GM18499 (cell line): ENCODE results near the gene PAK5.

Experiments
- ATAC-seq: cut with Tn5 transposase; IDR thresholded peaks from one replicate; pipeline ENCODE4 v1.9.1; 2021; ENCODE audit warnings: moderate number of reproducible peaks; ENCODE audit not compliant: insufficient read depth, unreplicated experiment

Gene PAK5

DNA sequence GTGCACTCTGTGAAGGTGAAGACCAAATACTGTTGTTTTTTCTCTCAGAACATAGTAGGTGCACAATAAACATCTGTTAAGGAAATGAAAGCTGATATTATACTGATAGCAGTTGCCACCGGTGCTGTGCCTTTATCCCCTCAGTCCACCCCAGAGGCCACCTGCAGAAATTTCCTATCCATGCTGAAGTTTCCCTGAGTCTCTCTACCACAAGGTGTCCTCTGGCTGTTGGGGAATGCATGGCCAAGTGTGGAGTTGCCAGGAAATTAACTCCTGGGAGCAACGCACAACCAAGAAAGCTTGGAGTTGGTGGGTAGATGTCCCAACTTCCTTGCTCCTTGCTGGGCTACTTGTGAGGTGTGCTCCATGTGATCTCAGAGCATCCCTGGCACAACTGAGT lies 210.3 kb downstream of the PAK5 start:
- ATAC-seq, result no peak

DNA sequence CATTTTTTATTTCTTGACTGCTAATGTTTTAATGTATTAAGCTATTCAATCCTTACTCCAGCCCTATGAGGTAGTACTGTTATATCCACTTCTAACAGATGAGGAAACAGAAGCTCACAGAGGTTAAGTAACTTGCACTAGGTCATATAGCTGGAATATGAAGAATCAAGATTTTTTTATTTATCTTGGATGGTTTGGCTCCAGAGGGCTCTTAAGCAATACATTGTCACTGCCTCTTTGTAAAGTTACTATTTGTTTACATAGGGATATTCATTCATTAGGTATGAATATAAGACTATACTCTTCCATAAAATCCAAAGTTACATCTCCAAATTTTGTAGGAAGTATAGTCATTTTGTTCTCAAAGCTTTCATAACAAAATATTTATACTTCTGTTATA lies 210.7 kb downstream of the PAK5 start:
- no peak for ATAC-seq

DNA sequence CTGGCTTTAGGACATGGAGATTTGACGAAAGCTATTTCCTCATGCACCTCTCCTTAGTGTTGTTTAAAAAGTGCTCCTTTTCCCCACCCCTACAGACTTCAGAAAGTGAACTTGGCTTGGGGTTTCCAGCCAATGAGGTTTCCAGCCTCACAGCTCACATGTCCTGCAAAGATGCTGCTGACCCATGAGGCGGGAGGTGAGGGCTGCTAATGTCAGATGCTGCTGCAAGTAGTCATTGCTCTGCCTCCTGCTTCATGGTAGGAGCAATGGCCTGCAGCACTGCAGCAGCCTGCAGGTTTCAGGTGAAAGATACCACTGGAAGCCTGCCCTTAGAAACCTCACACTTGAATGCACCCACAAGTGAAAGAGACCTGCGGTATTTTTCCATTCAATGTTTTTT lies 211.7 kb downstream of the PAK5 start:
- no peak for ATAC-seq

DNA sequence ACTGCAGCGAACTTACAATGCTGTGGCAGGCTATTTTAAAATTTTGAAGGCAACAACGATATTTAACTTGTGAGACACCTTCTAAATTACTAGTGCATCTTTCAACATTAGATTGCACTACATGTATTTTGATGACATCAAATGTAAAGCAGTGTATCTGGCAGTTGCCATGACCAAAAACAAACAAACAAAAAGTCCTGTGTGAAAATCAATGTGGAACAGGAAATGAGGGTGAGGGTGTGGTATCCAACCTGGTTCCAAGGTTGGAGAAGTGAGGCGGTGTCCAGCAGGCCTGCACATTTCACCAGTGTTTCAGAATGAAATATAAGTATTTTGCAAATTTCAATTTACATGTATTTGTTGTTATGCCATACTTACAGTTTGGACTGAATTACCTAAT lies 212.5 kb downstream of the PAK5 start:
- ATAC-seq, result no peak

DNA sequence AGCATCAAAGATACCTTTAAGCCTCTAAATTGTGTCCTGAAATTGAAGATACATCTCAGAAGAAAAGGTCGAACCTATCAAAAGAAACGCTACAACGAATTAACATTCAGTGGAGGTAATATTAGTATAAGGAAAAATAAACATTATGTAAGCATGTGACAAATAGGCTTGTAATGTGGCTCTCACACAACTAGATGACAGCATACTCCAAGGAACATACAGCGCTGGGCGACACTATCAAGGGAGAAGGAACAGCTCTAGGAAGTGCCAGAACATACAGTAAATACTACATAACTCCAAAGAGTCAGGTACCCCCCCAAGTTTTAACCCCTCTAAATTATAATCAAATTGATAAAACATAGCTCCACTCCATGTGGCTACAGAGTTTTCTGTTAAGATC lies 220.9 kb downstream of the PAK5 start:
- ATAC-seq, result no peak

DNA sequence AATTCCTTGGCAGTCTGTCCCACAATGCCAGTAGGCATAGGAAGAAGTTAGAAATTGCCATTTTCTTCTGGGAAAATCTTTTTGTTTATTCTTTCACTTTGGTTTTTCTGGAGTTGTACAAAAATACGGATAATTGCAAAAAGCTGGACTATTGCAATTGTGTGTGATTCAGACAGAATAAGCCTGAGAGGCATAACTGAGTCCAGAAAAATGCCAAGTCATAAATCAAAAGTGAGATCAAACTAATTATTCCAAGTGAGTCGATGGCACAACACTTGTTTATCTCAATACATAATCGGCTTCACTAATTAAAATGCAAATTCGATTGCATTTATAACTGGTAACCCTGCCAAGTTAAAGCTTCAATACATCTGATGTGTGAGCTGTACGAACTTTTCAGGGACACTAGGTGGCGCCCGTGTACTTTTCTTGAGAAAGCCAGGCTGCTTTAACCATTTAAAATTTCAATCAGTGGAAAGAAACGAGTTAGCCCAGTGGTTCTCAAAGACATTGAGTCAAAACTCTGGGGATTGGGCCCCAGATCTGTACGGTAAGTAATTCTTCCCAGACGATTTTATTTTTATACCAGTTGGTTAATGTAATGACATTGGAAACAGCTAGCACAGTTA lies 221.9 kb downstream of the PAK5 start:
- no peak for ATAC-seq

DNA sequence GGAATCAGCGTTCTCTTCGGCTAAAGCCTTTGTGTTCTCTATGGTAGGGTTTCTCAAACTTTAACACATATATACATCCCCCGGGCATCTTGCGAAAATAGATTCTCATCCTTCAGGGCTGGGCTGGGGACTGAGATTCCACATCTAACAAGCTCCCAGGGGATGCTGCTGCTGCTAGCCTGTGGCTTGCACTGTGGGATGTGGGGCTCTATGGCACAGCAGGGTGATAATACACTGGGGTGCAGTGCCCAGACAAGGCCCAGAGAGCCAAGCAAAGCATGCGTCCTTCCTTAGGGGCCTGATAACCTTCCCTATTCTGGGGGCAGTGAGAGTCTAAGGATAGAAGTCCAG lies 222.4 kb downstream of the PAK5 start:
- no peak for ATAC-seq

DNA sequence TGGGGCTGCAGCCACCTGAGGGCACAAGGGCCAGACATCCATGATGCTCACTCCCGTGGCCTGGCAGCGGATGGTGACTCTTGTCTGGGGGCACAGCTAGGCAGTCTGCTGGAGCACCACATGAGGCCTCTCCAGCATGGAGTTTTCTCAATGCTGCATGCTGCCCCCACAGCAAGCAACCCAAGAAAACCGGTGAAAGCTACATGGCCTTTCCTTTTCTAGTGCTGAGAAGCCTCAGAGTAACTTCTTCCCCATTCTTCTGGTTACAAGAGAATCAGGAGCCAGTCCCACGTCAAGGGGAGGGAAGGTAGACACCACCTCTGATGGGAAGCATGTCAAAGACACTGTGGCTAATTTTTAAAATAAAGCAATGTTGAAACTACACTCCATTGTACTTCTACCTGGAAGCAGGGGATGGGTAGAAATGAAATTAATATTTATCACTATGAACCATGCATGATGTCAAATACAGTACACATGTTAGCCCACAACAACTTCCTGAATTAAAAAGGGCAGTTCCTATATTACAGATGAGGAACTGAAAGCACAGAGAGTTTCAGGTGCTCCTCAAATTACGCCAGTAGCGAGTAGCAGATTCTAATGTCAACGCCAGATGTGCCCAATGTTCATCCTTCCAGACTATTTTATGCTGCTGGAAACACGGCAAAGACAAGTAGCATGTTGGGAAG lies 223.0 kb downstream of the PAK5 start:
- peak; percentile 97 for ATAC-seq

DNA sequence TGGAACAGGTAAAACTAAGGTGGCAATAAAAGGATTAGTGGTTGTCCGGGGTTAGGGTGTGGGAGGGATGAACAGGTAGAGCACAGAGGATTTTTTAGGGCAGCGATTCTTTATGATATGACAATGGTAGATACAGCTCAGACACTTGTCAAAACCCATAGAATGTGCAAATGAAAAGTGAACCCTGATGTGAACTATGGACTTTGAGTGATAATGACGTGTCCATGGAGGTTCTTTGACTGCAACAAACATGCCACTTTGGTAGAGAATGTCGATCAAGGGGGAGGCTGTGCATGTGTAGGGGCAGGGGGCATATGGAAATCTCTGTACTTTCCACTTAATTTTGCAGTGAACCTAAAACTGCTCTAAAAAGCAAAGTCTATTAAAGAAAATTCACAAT lies 223.8 kb downstream of the PAK5 start:
- ATAC-seq, result no peak

DNA sequence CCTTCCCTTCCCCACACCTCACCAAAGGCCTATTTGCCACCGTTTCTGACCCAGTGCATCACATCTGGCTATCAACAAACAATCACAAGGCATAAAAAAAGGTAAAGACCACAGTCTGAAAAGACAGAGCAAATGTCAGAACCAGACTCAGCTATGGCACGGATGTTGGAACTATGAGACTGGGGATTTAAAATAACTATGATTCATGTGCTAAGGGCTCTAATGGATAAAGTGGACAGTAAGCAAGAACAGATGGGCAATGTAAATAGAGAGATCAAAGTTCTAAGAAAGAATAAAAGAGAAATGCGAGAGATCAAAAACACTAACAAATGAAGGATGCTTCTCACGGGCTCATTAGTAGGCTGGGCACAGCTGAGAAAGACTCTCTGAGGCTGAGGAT lies 225.0 kb downstream of the PAK5 start:
- ATAC-seq, result no peak

DNA sequence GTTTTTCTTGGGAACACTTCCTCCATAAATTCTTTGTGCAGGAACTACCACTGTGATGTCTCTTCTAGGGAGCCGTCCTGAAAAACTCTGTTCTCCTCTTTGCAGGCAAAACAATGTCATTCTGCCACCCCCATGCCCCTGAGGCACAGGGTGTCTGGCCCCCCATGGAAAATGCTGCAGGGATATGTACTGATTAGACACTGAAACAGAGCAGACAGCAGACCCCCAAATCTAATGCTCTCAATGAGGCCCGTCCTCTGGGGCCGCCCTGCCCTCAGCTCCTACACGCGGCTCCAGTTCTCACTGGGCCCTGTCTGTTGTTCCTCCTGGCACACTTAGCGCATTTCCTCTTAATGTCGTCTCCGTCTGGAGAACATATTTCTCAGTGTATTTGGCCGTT lies 227.0 kb downstream of the PAK5 start:
- no peak for ATAC-seq

DNA sequence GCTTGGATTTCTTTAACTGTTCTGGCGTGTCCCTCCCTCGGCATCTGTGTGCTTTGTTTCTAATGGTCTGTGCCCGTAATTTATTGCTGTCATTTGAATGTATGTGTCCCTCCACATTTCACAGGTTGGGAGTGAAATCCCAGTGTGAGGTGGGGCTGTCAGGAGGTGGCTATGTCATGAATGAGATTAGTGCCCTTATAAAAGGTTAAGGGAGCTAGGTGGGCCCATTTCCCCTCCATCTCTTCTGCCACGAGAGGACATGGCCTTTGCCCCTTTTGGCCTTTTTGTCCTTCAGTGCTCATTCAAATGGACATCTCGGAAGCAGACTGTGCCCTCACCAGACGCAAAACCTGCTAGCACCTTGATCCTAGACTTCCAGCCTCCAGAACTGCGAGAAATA lies 228.2 kb downstream of the PAK5 start:
- ATAC-seq, result no peak

DNA sequence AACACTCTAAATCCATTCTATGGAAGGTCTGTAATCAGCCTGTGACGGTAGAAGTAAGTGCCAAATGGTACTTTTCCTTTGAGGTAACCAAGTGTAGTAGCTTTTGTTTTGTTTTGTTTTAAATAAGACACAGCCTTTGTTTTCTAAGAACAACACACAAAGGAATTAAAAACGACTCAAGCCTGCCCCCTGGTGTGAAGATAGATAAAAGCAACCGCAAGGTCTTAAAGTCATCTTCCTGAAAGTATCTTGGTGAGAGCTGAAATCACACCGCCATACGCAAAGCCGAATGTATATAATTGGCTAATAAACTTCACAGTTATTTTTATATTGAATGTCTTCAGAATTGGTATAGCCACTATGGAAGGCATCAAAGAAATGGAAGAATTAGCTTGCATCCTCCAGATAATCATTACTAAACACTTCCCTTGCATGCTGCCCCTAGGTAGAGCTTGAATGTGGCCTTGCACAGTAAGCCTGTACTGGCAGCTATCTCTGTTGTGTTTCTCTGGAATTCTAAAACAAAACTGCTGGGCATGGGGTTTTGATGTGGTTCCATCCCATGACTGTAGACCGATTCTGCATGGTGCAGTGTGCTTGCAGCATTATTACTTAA lies 228.9 kb downstream of the PAK5 start:
- no peak for ATAC-seq

DNA sequence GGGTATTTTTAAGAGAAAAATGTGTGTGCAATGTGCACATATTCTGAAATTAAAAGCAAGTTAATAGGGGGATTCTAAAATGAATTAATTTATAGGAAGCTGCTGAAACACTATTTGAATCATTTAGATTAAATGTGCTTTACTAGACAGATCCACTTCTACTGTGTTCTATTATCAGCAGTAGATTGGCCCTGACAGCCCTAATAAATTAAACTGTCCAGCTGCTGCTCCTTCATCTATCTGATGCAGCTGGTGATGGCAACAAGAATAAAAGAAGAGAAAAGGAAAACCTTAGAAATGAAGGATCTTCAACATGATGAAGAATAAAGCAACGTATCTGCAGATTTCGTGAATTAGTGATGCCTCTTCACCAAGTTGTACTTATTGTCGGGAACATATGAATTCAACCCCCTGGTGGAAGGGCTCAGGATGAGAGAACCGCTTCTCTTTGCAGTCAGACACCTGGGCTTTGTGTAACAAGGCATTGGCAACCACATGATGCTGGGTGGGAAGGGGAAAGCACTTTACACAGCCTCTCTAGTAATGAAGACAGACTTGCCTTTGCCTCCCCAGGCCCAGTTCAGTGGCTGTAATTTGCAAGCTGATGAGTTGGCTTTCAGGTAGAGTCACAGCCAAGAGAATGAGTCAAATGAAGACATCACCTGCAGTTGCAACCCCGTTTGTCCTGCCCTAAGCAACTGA lies 230.1 kb downstream of the PAK5 start:
- no peak for ATAC-seq

DNA sequence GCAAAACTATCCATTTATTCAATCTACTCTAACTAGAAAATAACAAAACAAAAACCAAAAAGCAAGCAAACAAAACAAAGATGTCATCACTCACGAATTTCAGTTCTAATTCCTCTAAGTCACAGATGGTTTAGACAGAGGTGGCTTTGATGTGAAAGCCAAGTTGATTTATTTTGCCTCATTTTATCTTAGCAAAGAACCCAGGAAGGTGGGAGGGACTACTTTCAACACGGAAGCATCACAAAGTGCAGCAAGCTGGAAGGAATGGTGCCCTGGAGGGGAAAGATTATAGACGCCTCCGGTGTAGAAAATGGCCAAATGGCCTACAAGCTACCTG lies 236.1 kb downstream of the PAK5 start:
- no peak for ATAC-seq

DNA sequence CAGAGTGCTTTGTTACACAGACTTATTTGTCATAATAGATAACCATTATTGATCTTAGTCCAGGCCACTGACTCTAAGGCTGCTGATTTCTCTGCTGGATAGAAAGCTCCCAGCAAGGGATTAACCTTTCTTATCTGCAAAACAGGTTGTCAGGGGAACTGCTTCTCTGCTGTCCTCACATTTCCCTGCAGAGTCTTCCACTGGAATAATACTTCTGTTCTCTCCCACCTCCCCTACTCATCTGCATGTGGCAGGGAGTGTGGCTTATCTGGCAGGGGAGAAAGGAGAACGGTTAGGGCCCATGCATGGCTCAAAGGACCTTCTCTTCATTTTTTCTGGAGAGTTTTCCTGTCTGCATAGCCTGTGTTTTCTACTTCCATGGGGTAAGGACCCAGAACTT lies 238.3 kb downstream of the PAK5 start:
- no peak for ATAC-seq

DNA sequence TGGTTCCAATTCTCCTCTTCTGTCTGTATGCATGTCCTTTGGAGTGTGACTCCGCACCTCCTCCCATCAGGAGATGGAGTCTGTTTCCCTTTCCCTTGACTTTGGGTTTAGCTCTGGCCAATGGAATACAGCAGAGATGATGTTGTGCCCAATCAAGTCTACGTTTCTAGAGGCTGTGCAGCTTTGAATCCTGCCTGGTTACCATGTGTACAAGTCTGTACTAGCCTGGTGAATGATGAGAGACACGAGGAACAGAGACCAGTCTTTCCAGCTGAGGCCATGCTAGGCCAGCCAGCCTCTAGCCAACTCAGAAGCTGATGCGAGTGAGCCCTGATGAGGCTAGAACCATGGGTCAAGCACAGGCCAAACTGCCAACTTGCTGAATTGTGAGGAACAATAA lies 241.3 kb downstream of the PAK5 start:
- ATAC-seq, result no peak

DNA sequence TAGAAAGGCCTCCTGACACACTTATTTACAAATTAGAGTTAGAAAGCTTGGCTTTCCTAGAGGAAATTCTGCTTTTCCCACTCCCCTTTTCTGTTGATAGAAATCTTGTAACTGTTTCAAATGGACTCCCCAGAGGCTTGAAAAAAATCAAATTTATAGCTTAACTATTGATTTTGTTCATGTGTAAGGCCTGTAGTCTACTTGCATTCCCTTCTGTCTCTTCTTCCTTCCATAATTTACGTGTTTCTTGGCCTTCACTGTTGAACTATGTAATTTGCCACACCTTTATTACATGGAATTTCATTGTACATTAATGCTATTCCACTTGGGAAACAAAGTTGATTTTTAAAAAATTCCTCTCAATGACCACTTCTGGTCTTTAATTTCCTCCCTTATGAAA lies 243.1 kb downstream of the PAK5 start:
- no peak for ATAC-seq

DNA sequence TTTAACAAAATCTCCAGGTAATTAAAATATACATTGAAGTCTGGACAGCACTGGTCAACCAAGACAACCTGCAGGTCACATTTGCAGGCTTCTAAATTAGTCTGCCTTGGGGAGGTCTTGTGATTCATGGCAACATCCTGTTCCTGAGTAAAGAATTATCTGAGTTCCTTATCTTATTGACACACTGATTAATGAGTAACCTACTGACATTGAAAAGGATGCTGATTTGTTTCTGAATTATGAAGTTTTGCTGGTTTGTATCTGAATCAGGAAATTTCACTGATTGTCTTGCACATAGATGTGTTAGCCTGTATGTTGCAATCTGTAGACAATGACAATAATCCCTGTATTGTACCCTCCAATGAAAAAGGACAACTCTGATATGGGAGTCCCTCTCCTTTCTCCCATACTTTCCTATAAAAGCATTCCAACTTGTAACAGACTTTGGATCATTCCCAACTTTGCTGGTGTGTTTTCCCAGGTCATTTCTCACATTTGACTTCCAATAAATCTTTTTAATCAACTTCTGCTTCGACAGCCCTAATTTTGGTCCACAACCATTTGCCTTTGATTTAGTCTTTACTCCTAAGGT lies 244.5 kb downstream of the PAK5 start:
- ATAC-seq, result no peak

DNA sequence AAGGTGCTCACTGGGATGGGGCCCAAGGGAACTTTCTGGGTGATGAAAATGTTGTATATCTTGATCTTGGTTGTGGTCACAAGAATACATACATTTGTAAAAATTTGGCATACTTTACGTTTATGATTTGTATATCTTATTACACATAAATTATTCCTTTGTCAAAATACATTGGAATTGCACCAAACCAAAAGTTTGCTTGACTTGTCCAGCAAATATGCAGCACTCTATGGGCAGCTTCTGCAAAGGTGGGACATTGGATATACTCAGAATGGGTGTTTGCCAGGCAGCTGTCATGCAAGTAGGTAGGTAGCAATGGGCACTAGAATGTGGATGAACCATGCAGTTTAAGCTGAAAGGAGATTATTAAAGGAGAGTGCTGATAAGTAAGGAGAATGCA lies 246.5 kb downstream of the PAK5 start:
- ATAC-seq, result no peak

DNA sequence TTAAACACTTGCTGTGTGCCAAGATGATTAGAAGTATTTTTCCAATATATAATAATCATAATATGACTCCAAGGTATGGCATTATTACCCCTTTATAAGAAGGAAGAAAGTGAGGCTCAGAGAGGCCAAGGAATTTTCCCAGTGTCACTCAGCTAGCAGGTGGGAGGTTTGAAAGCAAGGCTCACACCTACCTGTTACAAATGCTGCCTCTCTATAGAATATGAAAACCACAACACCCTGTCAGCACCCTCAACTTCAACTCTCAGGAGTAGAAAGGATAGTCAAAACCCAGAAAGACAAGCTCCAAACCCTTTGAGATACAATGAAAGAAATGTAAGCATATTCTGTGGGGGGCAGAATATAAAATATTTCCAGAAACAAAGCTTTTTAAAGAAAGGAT lies 247.8 kb downstream of the PAK5 start:
- no peak for ATAC-seq
